CD1c-positive myeloid dendritic cell (primary cell): Measurements from ENCODE around the gene RHNO1.

Experiments used
- DNase-seq: peaks from one replicate; pipeline ENCODE4 v3.0.0-alpha.2; 2016; ENCODE audit errors: extremely low spot score

RHNO1 gene, protein sequence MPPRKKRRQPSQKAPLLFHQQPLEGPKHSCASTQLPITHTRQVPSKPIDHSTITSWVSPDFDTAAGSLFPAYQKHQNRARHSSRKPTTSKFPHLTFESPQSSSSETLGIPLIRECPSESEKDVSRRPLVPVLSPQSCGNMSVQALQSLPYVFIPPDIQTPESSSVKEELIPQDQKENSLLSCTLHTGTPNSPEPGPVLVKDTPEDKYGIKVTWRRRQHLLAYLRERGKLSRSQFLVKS

DNA sequence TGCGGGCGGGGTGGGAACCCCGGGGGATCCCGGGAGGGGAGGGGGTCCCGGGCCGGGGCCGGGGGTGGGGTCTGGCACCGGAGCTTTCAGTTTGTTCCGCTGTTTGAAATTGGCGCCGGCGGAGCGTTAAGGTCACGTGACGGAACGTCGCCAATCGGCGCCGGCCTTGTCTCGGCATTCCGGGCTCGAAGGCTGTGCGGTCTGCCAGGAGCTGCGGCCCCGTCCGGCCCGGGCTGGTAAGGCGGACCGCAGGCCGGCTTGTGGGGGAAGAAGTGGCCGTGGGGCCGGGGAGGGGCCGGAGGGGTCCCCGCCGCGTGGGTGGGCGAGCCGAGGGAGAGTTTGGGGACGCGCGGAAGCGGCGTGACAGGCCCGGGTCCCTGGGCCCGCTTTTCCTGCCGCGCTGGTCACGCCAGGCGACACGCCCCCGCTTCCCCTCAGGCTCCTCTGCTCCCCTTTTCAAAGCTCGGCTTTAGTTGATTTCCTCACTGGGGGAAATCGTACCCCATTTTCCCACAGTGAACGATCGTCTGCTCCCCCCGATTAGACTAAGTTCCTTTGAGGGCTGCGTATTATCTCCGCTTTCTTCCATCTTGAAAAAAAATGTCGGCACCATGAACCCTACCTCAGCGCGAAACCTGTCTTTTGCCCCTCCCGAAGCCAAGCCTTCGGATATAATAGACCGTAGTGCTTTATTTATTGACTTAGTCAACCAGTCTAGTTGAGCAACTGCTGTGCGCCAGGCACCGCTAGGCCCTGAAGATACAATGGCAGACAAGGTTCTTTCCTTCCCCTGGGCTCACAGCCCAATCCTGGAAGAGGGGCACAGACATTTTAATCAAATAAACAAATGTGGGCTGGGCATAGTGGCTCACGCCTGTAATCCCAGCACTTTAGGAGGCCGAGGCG is at the start of gene RHNO1, which contains the start of gene FOXM1:
Gene RHNO1 (plus strand): TSS at position 177 of the 906 bp plus-strand sequence. CDS start 8,144 bp downstream, outside the sequence.
Gene FOXM1 (minus strand): TSS at position 128 of the 906 bp plus-strand sequence. CDS start 2,696 bp downstream, outside the sequence.
- DNase-seq: peak; percentile 91

DNA sequence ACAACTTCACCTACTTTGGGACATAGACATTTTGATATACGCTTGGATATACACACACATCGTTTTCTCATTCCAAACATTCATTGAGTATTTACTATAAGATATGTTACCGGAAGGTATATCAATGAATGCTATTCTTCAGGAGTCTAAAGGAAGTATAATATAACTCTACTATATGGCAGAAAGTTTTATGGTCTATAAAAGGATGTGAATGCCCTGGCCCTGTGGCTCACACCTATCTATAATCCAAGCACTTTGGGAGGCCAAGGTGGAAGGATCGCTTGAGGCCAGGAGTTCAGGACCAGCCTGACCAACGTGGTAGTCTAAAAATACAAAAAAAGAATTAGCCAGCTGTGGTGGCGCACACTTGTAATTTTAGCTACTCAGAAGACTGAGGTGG is 47.7 kb upstream of the RHNO1 start:
- DNase-seq: no peak

DNA sequence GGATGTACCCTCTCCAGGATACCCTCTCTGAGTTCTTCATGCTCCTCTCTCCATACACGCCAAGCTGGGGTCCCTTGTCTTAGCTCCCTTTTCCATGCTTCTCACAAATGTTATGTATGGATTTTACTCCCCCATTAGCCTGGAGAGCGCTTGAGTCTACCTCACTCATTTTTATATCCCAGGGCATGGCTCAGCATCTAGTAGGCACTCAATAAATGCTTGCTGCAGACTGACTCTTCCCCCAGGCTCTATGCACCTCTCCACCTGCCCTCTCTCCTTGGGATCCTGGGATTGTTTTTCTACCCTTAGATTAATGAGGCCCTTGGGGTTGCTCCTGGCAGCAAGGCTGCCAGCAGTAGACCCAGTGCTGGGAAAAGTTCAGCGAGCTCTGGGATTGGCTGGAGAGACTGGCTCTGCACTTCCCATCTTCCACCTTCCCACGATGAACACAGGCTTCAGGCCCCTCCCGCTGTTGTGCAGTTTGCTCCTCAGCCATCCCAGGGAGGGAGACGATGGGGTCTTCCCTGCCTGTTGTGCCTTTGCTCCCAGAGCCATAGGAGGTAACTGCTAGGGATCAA is 44.4 kb upstream of the RHNO1 start:
- DNase-seq: no peak

DNA sequence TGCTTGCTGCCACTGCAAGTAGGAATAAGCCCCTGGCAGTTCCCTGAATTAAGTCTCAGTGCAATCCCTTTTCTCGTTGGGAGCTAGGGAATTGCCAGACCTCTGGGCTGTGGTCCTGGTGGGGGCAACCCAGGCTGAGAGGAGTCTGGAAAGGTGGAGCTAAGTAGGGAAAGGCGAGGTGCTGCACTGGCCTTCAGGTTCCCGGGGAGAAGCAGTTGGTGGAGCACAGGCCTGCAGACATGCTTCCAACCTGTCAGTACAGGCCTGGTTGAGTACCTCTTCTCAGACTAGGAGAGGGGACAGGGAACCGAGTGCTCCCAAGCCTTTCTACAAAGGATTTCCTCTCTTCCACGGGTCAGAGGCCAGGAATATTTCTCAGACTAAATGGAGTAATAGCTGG is 43.7 kb upstream of the RHNO1 start:
- DNase-seq: no peak

DNA sequence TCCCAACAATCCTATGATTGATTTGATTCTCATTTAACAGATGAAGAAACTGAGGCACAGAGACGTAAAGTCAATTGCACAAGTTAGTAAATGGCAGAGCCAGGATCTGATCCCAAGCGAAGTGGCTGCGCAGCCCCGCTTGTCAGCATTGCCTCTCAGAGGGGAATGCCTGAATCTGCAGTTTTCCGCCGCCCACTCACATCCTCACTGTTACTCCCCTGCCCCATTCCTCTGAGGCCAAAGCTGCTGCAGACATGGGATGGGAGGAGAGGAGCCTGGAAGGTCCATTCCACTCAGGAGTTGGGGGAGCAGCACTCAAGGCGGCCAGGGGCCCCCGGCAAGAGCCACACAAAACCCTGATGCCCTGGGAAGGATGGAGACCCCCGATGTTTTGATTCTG is 43.2 kb upstream of the RHNO1 start:
- no peak for DNase-seq

DNA sequence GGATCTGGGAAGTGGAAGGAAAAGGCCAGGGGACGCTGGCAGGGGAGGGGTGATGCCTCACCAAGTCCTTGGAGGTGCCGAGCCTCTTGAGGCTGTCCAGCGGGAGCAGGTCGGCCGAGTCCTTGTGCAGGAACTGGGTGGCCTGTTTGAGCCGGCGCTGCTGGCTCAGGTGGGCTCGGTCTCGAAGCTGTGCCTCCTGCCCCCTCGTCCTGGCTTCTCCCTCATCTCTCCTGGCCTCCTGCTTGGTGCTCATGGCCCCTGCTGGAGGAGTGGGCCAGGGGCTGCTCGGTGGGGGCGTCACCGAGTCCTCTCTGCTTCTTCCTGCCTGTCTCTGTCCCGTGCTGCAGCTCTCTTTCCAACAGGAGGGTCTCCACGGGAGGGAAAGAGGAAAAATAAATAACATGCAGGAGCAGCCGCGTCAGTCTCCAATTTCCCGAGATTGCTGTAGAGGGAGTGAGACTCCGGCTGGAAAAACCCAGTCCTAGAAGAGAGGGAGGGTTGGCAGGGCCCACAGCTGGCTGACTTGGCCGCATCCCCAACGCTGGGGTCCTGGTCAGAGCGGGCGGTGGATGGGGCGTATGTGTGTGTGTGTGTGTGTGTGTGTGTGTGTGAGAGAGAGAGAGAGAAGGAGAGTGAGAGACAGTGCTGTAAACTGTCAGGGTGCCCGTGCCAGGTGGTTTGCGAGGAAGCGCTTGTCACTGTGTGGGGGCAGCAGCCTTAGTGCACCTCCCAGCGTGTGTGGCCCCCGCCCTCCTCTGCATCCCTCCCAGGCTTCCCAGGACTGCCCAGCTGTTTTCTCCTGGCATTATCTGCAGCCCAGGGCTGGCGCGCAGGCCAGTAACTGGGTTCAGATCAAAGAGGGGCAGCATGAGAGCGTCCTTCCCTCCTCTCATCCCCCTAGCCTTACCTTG is 42.2 kb upstream of the RHNO1 start, which contains the start of gene NRIP2:
Gene NRIP2 (minus strand): TSS at position 455 of the 911 bp plus-strand sequence. CDS start 52 bp downstream, at position 403.
- no peak for DNase-seq

DNA sequence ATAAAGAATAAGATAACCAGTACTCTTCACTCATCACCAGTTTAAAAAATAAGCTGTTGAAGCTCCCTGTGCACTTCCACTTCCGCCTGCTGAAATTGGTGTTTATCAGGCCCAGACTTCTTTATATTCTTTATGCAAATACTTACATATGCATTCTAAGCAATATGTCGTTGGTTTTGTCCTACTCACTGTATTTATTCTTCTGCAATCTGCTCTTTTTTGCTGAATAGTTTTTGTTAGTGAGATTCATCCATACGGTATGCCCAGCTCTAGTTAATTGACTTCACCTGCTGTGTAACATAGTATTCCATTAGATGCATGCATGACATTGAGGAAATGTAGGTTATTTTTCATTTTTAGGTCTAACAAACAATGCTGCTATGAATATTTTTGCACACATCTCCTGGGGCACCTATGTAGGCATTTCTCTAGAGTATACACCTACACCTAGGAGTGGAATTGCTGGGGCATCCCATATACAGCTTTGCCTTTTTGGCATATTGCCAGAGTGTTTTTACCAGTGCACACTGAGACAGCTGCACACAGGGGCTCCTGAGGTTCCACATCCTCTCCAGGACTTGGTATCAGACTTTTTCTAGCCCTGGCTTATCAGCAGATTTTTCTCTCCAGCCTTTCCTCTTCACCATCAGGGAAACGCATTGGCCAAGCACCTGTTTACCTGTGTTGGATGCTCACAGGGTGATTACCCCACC is 41.2 kb upstream of the RHNO1 start:
- no peak for DNase-seq

DNA sequence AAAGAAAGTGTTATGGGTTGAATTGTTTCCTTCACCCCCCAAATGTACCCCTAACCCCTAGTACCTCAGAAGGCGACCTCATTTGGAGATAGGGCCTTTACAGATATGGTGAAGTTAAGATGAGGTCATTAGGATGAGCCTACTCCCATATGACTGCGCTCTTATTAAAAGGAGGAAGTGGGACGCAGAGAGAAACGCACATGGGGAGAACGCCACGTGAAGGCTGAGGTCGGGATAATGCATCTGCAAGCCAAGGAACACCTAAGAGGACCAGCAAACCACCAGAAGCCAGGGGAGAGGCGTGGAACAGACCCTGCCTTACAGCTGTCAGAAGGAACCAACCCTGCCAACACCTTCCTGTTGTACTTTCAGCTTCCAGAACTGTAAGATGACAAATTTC is 40.4 kb upstream of the RHNO1 start:
- DNase-seq: peak; percentile 36

DNA sequence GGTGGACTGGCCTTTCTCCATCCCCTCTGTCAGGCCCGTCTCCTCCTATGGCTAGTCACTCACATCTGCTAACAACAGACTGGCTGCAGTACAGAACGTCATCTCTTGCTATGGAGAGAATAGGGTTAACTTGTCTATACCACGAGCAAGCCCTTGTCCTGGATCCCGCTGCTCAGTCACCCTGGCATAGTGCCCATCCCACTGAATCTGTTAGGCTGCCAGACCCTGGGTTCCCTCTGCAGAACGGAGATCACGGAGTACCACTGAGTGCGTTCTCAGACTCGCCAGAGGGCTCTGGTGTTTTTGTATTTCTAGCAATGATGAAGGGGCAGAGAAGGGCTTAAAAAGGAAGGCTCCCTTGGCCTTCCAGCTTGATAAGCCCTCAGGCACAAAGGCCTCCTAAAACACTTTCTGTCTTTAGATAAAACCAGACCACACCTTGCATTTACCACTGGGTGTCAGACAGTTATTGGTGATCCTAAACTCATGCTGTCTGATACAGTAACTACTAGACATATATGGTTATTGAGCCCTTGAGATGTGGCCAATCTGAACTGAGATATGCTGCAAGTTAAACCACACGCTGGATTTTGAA is 35.9 kb upstream of the RHNO1 start:
- DNase-seq: no peak

DNA sequence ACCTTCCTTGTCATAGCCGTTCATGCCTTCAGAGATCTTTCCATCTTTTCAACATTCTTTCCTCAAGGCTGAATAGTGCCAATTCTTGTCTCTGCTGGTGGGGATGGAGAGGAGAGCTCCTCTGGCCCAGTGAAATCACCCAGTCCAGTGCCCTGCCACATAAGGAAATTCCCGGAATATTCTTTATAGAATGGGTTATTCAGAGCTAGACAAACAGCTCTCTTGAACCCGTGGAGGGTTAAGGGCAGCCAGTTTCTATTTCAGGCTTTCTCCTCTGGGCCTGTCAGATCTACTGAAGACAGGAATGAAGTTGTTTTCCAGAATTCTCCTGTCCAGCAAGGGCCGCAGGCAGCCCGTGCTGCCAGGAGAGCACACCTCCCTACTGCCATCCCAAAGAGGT is 34.1 kb upstream of the RHNO1 start:
- no peak for DNase-seq

DNA sequence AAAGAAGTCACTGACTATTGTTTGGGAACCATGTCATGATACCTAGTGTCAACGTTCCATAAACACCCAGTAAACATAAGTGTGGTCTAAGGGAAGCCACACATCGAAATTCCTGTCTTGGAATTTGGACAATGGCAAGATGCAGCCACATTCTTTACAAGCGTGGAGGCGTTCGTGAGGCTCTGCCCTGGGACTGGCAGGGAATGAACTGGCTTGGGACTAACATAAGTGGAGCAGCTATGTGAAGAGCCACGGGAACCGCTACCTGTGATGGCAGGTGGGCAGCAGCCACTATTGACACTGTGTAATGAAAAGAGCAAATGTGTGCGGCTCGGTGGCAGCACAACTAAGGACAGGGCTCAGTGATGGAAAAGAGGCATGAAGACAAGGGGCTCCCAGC is 32.2 kb upstream of the RHNO1 start:
- DNase-seq: no peak

DNA sequence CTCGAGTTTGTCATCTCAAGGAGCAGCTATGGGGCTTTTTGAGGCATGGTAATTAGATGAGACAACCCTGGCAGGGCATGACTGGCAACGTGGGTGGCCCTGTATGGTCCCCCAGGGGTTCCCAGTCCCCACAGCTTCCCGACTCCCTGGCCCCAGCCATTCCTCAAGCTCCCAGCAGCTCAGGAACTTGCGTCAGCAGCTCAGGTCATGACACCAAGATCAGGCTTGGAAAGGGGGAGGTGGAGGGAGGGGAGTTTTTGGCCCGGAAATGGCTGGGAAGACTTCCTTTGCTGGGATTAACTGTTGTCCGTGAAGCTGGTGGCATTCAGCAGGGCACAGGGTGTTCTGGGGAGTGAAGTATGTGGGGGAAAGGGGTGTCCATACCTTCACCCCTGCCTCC is 31.7 kb upstream of the RHNO1 start:
- DNase-seq: no peak

DNA sequence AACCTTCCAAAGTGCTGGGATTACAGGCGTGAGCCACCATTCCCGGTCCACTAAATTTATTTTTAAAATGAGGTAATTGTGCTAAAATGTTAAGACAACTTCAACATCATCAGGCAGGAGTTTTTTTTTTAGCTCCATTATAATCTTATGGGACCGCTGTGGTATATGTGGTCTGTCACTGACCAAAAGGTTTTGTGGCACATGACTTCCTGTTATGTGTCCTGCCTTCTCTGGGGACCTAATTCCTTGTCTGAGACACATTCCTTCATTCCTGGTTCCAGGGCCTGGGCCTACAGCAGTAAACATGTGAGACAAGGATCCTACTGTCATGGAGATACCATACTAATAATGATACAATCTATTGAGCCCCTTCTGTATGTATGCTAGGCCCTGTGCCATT is 25.1 kb upstream of the RHNO1 start:
- DNase-seq: no peak

DNA sequence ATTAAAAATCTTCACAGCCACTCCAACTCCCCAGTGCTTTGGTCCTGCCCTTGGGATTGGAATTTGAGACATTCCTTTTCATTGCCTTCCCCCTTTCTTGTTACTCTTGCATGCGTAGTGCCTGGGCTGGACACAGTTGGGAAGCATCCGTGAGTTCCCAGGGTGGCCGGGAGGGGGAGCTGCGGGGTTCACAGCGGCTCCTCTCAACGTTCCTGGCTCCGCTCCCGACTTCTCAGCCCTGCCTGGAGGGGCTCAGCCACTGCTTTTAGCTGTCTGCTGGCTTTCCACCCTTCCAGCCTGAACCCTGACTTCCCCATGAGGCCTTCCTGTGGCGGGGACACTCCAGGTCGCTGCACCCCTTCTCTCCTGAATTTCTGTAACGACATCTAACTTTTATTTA is 23.4 kb upstream of the RHNO1 start:
- peak; percentile 56 for DNase-seq

DNA sequence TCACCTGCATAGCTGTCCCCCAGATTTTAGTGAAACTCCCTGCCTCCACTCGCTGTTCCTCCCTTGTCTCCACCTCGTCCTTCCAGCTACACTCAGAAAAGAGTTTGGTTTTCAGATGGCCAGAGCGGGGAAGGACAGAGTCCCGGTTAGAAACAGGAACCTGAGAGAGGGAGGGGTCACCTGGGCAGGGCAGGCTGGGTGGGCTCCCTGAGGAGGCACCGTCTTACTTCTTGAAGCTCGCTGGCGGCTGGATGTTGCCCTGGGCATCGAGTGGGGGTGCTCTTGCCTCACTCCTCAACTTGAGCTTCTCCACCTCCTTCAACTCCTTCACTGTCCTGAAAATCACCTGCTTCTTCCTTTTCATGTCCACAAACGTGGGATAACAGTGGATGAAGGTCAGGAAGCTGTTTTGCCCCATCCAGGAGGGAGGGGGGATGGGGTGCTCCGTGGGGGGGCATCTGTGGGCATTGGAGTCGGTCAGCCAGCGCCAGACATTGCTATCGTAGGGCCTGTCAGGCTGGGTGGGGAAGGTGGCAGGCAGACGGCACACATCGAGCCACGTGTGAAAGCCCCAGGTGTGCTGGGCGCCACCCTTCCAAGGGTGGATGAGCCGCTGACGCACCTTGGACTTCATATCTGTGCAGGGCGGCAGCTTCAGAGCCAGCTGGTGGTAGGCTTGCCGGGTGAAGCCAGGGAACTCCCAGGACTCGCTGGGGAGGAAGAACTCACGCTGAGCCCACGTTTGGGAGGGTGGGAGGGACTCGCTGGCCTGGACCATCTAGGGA is 22.2 kb upstream of the RHNO1 start:
- no peak for DNase-seq

DNA sequence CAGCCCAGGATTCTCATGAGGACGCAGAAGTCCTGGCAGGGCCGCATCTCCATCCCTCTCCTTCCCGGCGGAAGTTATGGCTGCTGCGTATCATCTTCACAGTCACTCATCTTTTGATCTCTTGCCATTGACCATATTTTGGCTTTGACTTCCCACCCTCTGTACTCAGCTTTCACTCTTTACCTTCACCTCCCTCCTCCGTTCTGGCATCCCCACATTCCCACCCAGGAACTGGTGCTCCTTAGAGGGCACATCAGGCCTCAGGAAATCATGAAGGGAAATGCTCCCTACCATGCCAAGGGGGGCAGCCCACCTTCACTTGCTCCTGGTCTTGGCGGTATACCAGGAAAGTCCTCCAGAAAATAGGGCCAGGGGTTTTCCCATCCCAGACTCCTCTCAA is 21.5 kb upstream of the RHNO1 start:
- DNase-seq: no peak

DNA sequence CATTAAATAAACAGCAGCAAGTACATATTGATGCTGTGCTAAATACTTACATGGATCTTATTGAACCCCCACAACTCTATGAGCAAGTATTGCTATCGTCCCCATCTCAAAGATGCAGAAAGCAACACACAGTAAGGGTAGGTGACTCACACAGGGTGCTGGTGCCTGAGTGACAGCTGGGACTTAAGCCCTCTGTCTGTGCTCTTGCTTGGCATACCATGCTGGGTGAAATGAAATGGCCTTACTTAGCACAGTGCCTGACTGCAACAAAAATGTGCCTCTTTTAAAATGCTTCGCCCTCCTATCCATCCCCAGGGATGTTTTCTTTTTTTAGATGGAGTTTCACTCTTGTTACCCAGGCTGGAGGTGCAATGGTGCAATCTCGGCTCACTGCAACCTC is 21.0 kb upstream of the RHNO1 start:
- DNase-seq: no peak

DNA sequence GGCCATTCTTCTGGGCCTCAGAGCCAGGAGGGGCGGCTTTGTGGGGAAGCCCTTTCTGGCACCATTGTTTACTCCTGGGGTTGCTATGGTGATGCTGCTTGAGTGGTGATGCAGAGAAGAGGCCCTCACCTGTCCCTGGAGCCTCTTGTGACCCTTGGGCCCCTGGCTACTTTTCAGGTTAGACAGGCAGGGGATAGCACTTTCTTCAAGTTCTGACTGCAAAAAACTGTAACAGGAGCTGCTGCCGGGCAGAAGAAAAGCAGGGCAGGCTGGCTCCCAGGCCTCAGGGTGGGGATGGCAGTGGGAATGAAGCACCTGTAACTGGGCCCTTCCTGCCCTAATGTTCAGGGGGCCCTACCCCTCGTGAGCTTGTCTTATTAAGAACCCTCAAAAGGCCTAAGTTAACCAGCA is 20.0 kb upstream of the RHNO1 start, which contains the start of gene TEX52:
Gene TEX52 (minus strand): TSS at position 19 of the 411 bp plus-strand sequence. CDS start 13 bp downstream, at position 6.
- DNase-seq: no peak

DNA sequence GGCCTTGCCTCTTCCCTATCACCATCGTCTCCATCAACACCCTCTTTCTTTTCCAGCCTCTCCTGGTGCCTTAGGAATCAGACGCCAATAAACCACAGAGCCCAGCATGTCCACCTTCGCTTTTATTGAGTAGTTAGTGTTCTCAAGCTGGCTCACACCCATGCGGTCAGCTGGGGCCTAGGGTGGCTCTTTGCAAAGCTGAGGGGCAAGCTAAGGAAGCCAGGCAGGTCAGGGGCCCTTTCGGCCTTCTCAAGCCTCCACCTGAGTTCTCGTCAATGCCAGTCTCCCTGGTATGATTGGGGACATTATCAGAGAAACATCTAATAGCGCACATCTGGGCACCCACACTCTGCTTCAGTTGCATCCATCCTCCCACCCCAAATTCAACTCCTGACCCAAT is 19.4 kb upstream of the RHNO1 start:
- no peak for DNase-seq

DNA sequence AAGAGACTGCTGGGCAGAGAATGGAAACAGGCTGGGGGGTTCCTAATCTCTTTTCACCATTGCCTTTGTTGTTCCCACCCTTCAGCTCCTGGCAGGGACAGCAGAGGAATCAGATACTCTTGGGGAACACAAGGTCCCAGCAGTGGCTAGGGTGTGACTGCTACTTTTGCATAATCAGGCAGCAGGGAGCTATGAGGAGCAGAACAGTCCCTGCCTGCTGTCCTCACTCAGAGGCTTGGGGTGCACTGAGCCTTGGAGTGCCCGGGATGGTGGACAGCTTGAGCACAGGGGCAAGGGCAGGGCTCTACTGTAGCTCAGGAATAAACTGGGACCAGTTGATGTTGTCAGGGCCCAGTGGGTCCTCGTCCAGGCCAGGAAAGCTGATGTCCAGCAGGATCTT is 18.7 kb upstream of the RHNO1 start:
- DNase-seq: no peak
